OCI-LY1 (cell line): ENCODE results near the gene MAPKBP1.

Source experiments
- EZH2 ChIP-seq: fragments of 200-600 bp; sonication (generic), shearing (Covaris generic); IDR thresholded peaks from 2 replicates; pipeline ENCODE4 v1.8.0; 2017; ENCODE audit warnings: borderline replicate concordance, mixed run types, mild to moderate bottlenecking, antibody characterized with exemption, low read length, moderate library complexity, mixed read lengths
- TF ChIP-seq, protein P1 (sequence below): fragments of 200-600 bp; sonication (generic), shearing (Covaris generic); IDR thresholded peaks from 2 replicates; pipeline ENCODE4 v1.5.1; 2017; ENCODE audit warnings: mild to moderate bottlenecking, antibody characterized with exemption, low read length, moderate library complexity, mixed read lengths

- TF ChIP-seq, protein P1, sequence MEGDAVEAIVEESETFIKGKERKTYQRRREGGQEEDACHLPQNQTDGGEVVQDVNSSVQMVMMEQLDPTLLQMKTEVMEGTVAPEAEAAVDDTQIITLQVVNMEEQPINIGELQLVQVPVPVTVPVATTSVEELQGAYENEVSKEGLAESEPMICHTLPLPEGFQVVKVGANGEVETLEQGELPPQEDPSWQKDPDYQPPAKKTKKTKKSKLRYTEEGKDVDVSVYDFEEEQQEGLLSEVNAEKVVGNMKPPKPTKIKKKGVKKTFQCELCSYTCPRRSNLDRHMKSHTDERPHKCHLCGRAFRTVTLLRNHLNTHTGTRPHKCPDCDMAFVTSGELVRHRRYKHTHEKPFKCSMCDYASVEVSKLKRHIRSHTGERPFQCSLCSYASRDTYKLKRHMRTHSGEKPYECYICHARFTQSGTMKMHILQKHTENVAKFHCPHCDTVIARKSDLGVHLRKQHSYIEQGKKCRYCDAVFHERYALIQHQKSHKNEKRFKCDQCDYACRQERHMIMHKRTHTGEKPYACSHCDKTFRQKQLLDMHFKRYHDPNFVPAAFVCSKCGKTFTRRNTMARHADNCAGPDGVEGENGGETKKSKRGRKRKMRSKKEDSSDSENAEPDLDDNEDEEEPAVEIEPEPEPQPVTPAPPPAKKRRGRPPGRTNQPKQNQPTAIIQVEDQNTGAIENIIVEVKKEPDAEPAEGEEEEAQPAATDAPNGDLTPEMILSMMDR, result no peak
- TF ChIP-seq EZH2, result no peak
Observed at GRCh38 chr15:41816788-41817187, 42.5 kb downstream of the MAPKBP1 start.
